Ovary (tissue), 3 donors: Measurements from ENCODE around the gene KRTAP10-8.

Experiments used
- CTCF ChIP-seq, 3 donors: fragments of 450-650 bp in 2 of 3; fragments of 200-600 bp in 1 of 3; IDR thresholded peaks; one replicate each; pipeline versions ENCODE4 v1.5.1 to v1.8.0; 2016 to 2022; ENCODE audit warnings: antibody characterized with exemption in 3 of 3, mild to moderate bottlenecking in 1 of 3
- POLR2A ChIP-seq: fragments of 450-650 bp; IDR thresholded peaks from one replicate; pipeline ENCODE4 v1.6.1; 2017; ENCODE audit warnings: antibody characterized with exemption, mild to moderate bottlenecking, moderate library complexity
- donor health status: DM: no; HTN: no; CAD: no.

GRCh38 chr21:44596068-44596725 is 15.7 kb upstream of the KRTAP10-8 start:
- TF ChIP-seq POLR2A (no peak), CTCF (IDR thresholded peaks at IDR 0.05) (no peak)
